A549 (cell line): ENCODE results near the gene SEMA4D.

ENCODE experiments used
- TF ChIP-seq, protein P1 (sequence below): fragments of 200-600 bp; sonication (generic); IDR thresholded peaks from 2 replicates; pipeline ENCODE4 v1.6.1; 2016; ENCODE audit warnings: antibody characterized with exemption, mild to moderate bottlenecking, moderate library complexity
- TF ChIP-seq, protein P2 (sequence below): fragments of >200 bp; sonication (Bioruptor Twin); formaldehyde crosslinking; IDR thresholded peaks from 3 replicates; pipeline ENCODE4 v1.5.1; 2016
- TF ChIP-seq, protein P3 (sequence below): IDR thresholded peaks from 2 replicates; pipeline ENCODE4 v1.6.1; 2012

DNA sequence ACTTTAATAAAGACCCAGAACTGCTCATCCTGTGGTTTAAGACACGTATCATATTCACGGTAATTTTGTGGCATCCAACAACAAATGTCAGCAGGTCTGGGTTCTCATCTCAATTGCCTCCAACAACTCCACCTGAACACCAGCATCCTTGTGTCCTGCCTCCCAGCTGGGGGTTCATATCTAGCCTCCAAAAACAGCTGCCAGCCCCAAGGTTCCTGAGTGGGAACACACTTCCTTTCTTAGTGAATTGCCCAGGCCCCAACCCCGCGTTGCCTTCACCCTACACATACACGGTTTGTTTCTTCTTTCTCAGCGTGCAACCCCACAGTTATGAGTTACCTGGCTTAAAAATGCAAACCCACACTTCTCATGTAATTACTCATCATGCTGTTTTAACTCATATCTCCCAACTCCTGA is 77.9 kb downstream of the SEMA4D start:
- TF ChIP-seq, protein P1, sequence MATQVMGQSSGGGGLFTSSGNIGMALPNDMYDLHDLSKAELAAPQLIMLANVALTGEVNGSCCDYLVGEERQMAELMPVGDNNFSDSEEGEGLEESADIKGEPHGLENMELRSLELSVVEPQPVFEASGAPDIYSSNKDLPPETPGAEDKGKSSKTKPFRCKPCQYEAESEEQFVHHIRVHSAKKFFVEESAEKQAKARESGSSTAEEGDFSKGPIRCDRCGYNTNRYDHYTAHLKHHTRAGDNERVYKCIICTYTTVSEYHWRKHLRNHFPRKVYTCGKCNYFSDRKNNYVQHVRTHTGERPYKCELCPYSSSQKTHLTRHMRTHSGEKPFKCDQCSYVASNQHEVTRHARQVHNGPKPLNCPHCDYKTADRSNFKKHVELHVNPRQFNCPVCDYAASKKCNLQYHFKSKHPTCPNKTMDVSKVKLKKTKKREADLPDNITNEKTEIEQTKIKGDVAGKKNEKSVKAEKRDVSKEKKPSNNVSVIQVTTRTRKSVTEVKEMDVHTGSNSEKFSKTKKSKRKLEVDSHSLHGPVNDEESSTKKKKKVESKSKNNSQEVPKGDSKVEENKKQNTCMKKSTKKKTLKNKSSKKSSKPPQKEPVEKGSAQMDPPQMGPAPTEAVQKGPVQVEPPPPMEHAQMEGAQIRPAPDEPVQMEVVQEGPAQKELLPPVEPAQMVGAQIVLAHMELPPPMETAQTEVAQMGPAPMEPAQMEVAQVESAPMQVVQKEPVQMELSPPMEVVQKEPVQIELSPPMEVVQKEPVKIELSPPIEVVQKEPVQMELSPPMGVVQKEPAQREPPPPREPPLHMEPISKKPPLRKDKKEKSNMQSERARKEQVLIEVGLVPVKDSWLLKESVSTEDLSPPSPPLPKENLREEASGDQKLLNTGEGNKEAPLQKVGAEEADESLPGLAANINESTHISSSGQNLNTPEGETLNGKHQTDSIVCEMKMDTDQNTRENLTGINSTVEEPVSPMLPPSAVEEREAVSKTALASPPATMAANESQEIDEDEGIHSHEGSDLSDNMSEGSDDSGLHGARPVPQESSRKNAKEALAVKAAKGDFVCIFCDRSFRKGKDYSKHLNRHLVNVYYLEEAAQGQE = no peak
- TF ChIP-seq, protein P2, sequence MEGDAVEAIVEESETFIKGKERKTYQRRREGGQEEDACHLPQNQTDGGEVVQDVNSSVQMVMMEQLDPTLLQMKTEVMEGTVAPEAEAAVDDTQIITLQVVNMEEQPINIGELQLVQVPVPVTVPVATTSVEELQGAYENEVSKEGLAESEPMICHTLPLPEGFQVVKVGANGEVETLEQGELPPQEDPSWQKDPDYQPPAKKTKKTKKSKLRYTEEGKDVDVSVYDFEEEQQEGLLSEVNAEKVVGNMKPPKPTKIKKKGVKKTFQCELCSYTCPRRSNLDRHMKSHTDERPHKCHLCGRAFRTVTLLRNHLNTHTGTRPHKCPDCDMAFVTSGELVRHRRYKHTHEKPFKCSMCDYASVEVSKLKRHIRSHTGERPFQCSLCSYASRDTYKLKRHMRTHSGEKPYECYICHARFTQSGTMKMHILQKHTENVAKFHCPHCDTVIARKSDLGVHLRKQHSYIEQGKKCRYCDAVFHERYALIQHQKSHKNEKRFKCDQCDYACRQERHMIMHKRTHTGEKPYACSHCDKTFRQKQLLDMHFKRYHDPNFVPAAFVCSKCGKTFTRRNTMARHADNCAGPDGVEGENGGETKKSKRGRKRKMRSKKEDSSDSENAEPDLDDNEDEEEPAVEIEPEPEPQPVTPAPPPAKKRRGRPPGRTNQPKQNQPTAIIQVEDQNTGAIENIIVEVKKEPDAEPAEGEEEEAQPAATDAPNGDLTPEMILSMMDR = no peak
- TF ChIP-seq, protein P3, sequence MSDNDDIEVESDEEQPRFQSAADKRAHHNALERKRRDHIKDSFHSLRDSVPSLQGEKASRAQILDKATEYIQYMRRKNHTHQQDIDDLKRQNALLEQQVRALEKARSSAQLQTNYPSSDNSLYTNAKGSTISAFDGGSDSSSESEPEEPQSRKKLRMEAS = no peak
